ENCODE results near the gene APOBEC3A. TPM values are rescaled to one million over a fixed set of nuclear protein-coding genes. Genes with fewer than 3 reads are reported as not detected.

The APOBEC3A gene
- total and polyA plus RNA-seq, 2 of the 13 experiments (the other 11 are each of a cell fraction or from before 2014, with no cell fraction given): not detected

DNA sequence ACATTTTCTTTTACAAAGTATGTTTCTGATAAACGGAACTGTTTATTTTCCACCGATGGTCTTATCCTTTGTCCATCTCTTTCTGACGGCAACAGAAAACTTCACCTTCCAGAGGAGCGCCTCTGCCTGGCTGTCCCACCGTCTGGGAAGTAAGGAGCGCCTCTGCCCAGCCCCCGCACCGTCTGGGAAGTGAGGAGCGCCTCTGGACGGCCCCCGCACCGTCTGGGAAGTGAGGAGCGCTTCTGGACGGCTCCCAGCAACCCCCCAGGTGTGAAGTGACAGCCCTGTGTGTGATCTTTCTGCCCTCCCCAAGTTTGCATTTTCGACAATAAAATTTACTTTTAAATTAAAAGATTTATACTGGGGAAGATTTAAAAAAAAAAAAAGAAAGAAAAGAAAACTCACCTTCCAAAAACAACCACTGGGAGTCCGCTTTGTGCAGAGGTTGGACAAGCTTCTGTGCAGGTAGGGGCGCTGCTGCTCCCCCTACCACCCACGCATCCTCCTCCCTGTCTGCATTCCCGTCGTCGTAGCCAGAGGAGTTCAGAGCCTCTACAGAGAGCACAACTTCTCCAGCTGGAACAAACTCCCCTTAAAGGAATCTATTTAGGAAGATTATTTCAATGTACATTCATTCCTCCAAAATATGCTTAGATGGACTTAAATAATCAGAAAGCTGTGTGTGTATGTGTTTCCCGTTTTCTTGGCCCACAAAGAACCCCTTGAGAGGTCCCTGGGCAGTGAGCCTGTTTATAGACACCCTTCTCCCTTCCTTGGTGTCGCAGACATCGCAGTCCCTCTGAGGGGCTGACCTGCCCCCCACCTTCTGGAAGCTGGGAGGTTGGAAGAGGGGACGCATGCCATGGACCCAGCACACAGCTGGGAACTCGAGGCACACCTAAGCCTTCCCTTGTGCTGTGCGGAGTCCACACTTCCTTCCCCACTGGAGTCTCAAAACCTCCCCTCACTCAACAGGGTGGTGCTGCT lies 23.9 kb downstream of the APOBEC3A start (continued):
- TF ChIP-seq PCBP1 (IDR thresholded peaks at IDR 0.05; ENCODE audit: borderline replicate concordance, low read depth, low read length): no peak

DNA sequence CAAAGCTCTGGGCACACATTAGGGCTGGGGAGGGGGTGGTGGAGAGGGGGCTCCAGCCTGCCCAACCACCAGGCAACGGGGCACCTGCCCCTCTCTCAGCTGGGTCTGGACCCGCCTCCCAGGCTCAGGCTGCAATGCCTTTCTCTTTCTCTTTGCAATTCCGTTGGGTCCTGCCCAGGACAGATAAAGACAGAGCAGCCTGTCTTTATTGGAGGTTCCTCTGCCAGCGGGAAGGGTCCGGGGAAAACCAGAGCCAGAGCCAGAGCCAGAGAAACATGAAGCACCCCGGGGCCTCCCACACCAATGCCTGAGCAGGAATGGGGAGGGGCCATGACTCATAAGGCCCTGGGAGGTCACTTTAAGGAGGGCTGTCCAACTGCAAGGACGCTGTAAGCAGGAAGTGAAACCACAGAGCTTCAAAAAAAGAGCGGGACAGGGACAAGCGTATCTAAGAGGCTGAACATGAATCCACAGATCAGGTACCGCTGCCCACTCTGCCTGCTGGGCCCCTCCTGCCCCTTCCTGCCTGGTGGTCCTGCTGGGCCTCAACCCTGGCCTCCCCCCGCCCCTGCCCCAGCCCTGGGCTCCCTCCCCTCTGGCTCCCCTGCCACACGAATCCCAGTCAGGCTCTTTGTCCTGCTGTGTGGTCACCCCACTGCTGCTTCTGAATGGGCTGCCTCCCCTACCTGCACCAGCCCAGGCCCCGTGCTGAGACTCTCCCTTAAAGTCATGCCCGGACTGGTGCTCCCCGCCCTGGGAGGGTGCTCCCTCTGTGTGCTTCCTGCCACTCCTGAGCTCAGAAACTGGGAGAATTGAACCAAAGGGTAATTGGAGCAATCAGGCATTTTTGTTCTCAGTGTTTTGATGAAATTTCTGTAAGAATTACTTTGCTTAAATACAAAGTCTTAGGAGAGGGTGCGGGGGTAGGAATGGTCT lies 24.9 kb downstream of the APOBEC3A start, which contains the start of gene APOBEC3B:
Gene APOBEC3B, plus strand, starts transcription at position 356 of the 936 bp plus-strand sequence. Its CDS starts 107 bp downstream, at position 463.
- FAIRE-seq (peak; percentile 91), ATAC-seq (peak; percentile 94), DNase-seq (ENCODE audit: low spot score) (peak; percentile 86)
- Histone ChIP-seq H3K4me1 (ENCODE audit: insufficient read depth, low read length) (peaks cover 27% of the 10 kb centered on the region), H3K27ac (ENCODE audit: extremely low read length, insufficient read depth, low read length) (no peak within 1 kb of the TSS), H3K79me2 (ENCODE audit: insufficient read depth, low read length) (no peaks in the 10 kb centered on the region), H2AFZ (ENCODE audit: low read length) (no peak within 1 kb of the TSS), H4K20me1 (ENCODE audit: insufficient read depth, low read length) (no peaks in the 10 kb centered on the region), H3K4me2 (ENCODE audit: low read depth, low read length) (peak within 1 kb of the TSS; percentile 82), H3K9ac (ENCODE audit: insufficient read depth, low read depth, low read length) (0 out of 2 replicates have a peak within 1 kb of the TSS, but pooled peaks have one; percentile 1), H3K9me3 (ENCODE audit: low read length) (no peaks in the 10 kb centered on the region), H3K36me3 (replicated peaks in 1 of 2; ENCODE audit: control insufficient read depth in 1 of 2, insufficient read depth in 2 of 2, low read length in 2 of 2) (no peaks in the 10 kb centered on the region), H3K4me3 (replicated peaks in 1 of 3; ENCODE audit: insufficient read depth in 1 of 3, low read depth in 2 of 3, low read length in 3 of 3) (peak within 1 kb of the TSS; percentile 46 to 70 (median 51)), H3K27me3 (ENCODE audit: control insufficient read depth in 1 of 2, insufficient read depth in 2 of 2, low read length in 2 of 2) (no peaks in the 10 kb centered on the region)
- WGBS (ENCODE audit: low lambda C conversion rate): 15% methylated on average over 13 of the region's 16 CpGs
- POLR2A ChIA-PET: interaction anchor here (1.0 kb wide), 1 partner anchor 180 kb away, joined by 3 read pairs; no protein-coding TSS in a partner anchor
- CTCF ChIA-PET (ENCODE audit: low intra/inter-chr PET ratio, low total read pairs): interaction anchor here (0.8 to 1.7 kb wide), 3 partner anchors 21 to 112 kb away, joined by 4 to 11 read pairs (median 7); no protein-coding TSS in a partner anchor
- TSS peak; percentile 79 for BruUV-seq (replicated peaks)
- intact Hi-C loops (cut with micrococcal nuclease; ENCODE audit: unreplicated experiment) (no loop called here), in situ Hi-C loops (cut with HindIII; ENCODE audit: extremely low pct_ligation_motif_present, low pct_unique_long_range_greater_than_20kb) (no loop called here)
- TF ChIP-seq NFKBIZ (CRISPR knock-in tag; IDR thresholded peaks at IDR 0.05) (no peak), ZNF567 (CRISPR knock-in tag; IDR thresholded peaks at IDR 0.05; ENCODE audit: borderline replicate concordance) (no peak), TCF12 (IDR thresholded peaks at IDR 0.05) (no peak), TCF12 (CRISPR knock-in tag; IDR thresholded peaks at IDR 0.05) (no peak), KLF11 (CRISPR knock-in tag; IDR thresholded peaks at IDR 0.05) (no peak), ZFX (CRISPR knock-in tag; IDR thresholded peaks at IDR 0.05; ENCODE audit: low read depth) (peak; percentile 43; the same call in 1 of the 2 replicates), PHF20 (CRISPR knock-in tag; IDR thresholded peaks at IDR 0.05) (0 out of 2 replicates have a peak, but pooled peaks have one; percentile 36), FOSL2 (CRISPR knock-in tag; IDR thresholded peaks at IDR 0.05) (peak; percentile 94), ZNF724P (CRISPR knock-in tag; IDR thresholded peaks at IDR 0.05; ENCODE audit: borderline replicate concordance) (0 out of 2 replicates have a peak, but pooled peaks have one; percentile 30), CENPX (CRISPR knock-in tag; IDR thresholded peaks at IDR 0.05) (no peak), NFIB (CRISPR knock-in tag; IDR thresholded peaks at IDR 0.05; ENCODE audit: borderline replicate concordance) (no peak), GATA4 (IDR thresholded peaks at IDR 0.05; ENCODE audit: borderline replicate concordance, low read depth) (no peak), ZNF234 (CRISPR knock-in tag; conservative IDR thresholded peaks at IDR 0.05) (no peak), NAIF1 (CRISPR knock-in tag; IDR thresholded peaks at IDR 0.05; ENCODE audit: borderline replicate concordance) (no peak)
- TF ChIP-seq, protein P1, sequence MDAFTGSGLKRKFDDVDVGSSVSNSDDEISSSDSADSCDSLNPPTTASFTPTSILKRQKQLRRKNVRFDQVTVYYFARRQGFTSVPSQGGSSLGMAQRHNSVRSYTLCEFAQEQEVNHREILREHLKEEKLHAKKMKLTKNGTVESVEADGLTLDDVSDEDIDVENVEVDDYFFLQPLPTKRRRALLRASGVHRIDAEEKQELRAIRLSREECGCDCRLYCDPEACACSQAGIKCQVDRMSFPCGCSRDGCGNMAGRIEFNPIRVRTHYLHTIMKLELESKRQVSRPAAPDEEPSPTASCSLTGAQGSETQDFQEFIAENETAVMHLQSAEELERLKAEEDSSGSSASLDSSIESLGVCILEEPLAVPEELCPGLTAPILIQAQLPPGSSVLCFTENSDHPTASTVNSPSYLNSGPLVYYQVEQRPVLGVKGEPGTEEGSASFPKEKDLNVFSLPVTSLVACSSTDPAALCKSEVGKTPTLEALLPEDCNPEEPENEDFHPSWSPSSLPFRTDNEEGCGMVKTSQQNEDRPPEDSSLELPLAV (CRISPR knock-in tag; conservative IDR thresholded peaks at IDR 0.05; ENCODE audit: low read depth): no peak
- TF ChIP-seq, protein P2, sequence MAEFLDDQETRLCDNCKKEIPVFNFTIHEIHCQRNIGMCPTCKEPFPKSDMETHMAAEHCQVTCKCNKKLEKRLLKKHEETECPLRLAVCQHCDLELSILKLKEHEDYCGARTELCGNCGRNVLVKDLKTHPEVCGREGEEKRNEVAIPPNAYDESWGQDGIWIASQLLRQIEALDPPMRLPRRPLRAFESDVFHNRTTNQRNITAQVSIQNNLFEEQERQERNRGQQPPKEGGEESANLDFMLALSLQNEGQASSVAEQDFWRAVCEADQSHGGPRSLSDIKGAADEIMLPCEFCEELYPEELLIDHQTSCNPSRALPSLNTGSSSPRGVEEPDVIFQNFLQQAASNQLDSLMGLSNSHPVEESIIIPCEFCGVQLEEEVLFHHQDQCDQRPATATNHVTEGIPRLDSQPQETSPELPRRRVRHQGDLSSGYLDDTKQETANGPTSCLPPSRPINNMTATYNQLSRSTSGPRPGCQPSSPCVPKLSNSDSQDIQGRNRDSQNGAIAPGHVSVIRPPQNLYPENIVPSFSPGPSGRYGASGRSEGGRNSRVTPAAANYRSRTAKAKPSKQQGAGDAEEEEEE (CRISPR knock-in tag; IDR thresholded peaks at IDR 0.05; ENCODE audit: borderline replicate concordance): no peak
